Measurements from ENCODE around the gene ZFR2. TPM values are rescaled to one million over a fixed set of nuclear protein-coding genes. Genes with fewer than 3 reads are reported as not detected.
"Not testable (repeated sequence)": the region's sequence is repeated elsewhere in the genome, so short reads cannot be mapped to it uniquely, and the experiment has no call there.

The ZFR2 gene
- total RNA-seq, 1 donor = not detected

DNA sequence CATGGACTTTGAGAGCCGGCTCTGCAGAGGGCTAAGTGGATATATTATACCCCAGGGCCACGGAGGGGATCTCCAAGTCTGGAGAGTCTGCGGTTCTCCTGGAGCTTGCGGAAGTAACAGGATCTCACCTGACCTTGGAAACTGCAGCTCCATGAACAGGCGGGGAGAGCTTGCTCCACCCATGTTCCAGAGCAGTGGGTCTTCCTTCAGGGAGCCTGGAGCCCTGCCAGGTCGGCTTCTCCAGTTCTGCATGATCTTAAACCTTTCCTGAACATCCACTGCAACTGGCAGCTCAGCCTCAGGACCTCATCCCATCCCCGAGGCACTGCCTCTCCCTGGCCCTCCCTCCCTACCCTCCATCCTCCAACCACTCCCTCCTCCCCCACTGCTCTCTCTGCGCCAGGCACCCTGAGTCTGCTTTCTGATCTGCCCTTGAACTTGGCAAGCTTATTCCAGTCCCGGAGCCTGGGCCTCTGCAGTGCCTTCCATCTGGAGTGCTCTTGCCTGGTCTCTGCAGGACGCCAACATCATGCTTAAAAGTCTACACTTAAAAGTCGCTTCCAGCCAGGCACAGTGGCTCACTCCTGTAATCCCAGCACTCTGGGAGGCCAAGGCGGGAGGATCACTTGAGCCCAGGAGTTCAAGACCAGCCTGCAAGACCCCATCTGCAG is 24.8 kb upstream of the ZFR2 start:
- TF ChIP-seq, protein P1, sequence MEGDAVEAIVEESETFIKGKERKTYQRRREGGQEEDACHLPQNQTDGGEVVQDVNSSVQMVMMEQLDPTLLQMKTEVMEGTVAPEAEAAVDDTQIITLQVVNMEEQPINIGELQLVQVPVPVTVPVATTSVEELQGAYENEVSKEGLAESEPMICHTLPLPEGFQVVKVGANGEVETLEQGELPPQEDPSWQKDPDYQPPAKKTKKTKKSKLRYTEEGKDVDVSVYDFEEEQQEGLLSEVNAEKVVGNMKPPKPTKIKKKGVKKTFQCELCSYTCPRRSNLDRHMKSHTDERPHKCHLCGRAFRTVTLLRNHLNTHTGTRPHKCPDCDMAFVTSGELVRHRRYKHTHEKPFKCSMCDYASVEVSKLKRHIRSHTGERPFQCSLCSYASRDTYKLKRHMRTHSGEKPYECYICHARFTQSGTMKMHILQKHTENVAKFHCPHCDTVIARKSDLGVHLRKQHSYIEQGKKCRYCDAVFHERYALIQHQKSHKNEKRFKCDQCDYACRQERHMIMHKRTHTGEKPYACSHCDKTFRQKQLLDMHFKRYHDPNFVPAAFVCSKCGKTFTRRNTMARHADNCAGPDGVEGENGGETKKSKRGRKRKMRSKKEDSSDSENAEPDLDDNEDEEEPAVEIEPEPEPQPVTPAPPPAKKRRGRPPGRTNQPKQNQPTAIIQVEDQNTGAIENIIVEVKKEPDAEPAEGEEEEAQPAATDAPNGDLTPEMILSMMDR (IDR thresholded peaks at IDR 0.05; ENCODE audit: insufficient read depth, low read length) = no peak
- no peak overlapping the region for H3K4me3 ChIP-seq (ENCODE audit: low read depth, low read length)
- DNase-seq (ENCODE audit: low read depth) = no peak

GRCh38 chr19:3890591-3890990 is 21.8 kb upstream of the ZFR2 start:
- TF ChIP-seq, protein P1 (IDR thresholded peaks at IDR 0.05; ENCODE audit: insufficient read depth, low read length) = no peak
- DNase-seq (ENCODE audit: low read depth) = no peak
- no peak overlapping the region for H3K4me3 ChIP-seq (ENCODE audit: low read depth, low read length)

DNA sequence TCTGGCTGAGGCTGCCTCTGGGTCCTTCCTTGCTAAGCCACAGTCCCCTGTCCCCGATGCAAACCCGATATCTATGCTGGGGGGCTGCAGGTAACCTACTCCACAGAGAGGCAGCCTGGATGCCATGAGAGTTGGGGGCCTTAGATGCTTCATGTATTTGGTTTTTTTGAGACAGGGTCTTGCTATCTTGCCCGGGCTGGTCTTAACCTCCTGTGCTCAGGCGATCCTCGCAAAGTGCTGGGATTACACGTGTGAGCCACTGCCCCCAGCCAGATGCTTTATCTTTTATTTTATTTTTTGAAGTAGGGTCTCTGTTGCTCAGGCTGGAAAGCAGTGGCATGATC is 13.2 kb upstream of the ZFR2 start:
- H3K4me3 ChIP-seq (ENCODE audit: low read depth, low read length) = no peak overlapping the region
- DNase-seq (ENCODE audit: low read depth) = no peak
- TF ChIP-seq, protein P1 (IDR thresholded peaks at IDR 0.05; ENCODE audit: insufficient read depth, low read length) = no peak

DNA sequence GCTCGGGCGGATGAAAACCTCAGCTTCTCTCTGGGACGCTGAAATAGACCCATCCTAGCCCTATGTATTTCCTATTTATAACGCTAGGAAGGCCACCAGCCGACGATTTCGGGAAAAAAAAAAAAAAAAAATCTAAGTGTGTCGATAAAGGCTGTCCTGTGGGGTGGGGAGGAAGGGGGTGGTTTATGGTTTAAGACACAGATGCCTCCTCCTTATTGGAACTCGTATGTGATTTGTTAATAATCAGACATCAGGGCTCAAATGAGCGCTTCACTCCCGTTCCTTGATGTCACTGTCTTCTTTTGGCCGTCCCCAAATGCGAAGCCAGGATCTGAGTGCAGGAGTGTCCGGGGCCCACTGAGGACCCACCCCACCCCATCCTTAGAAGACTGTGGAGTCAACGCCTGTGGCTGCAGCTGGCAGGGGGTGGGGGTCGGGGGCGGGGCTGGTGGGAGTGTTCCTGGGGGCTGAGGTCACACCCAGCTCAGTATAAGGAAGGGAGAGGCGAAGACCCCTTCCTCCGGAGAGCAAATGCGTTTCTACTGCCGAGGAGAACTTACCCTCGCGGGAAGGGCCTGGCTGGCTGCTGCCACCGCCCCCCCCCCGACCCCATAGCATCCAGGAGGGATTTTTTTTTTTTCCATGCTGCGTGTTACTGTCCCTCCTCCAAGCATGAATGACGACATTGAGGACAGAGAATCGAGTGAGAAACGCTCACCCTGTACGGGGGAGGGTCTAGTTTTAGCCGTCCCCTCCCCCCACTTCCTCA is 12.6 kb upstream of the ZFR2 start:
- TF ChIP-seq, protein P1 (IDR thresholded peaks at IDR 0.05; ENCODE audit: insufficient read depth, low read length) = no peak
- H3K4me3 ChIP-seq (ENCODE audit: low read depth, low read length) = no peak overlapping the region
- DNase-seq (ENCODE audit: low read depth) = no peak

DNA sequence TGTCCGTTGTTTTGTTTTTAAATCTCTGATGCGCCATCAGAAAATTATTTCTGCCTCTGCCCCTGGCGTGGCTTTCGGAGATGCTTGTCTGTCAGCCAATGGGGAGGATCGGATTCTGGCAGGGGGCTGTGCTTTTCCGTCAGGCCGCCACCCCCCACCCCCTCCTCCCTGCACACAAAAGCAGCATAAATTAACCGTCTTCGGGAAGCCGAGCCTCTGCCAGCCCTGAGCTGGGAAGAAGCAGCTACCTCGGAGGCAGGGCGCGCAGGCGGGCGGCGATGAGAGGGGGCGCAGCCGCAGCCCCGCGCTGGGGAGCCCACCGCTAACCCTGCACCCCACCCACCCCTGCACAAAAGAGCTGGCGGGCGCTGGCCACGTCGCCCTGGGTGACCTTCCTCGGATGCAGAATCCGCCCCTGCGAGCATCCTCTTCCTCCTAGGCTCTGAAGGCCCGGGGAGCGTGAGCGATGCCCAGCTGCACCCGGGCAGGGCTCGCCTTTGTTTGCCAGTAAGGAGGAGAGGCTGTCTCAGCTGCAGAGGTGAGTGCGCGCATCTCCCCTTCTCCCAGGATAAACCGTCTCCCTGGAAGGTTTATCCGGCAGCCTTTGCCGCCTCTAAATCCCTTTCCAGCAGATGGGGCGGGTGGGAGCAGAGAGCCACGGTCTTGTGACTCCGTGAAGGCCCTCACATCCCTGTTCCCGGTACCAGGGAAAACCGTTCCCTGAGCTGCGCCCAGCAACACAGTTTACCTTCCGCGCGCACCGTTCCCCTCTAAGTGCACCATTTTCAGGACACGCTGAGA is 11.8 kb upstream of the ZFR2 start, which contains the start of gene ATCAY:
Gene ATCAY, plus strand, starts transcription at position 215 of the 801 bp plus-strand sequence. CDS start 5,083 bp downstream, outside the sequence.
- TF ChIP-seq, protein P1 (IDR thresholded peaks at IDR 0.05; ENCODE audit: insufficient read depth, low read length) = no peak
- DNase-seq (ENCODE audit: low read depth) = no peak
- H3K4me3 ChIP-seq (ENCODE audit: low read depth, low read length) = no peak within 1 kb of the TSS

GRCh38 chr19:3879656-3880055 is 10.8 kb upstream of the ZFR2 start:
- no peak for DNase-seq (ENCODE audit: low read depth)
- TF ChIP-seq, protein P1 (IDR thresholded peaks at IDR 0.05; ENCODE audit: insufficient read depth, low read length) = no peak
- H3K4me3 ChIP-seq (ENCODE audit: low read depth, low read length) = no peak overlapping the region

- H3K4me3 ChIP-seq (ENCODE audit: low read depth, low read length); DNase-seq (ENCODE audit: low read depth): not testable (repeated sequence)
Observed at GRCh38 chr19:3874695-3875094, 5.9 kb upstream of the ZFR2 start.

Measured in fibroblast of the aortic adventitia (primary cell).